HepG2 (cell line): Measurements from ENCODE around the gene HARBI1. TPM values are rescaled to one million over a fixed set of nuclear protein-coding genes. Genes with fewer than 3 reads are reported as not detected.
A peak's percentile ranks its signal among the peaks of the same experiment; 100 is the strongest.

ENCODE experiments used
- ATF6 ChIP-seq: sonication (generic); formaldehyde crosslinking; conservative IDR thresholded peaks from 2 replicates; pipeline ENCODE4 v1.4.0; 2020; ENCODE audit warnings: missing genetic modification reagents
- FOSL1 ChIP-seq: sonication (generic); formaldehyde crosslinking; IDR thresholded peaks from 2 replicates; pipeline ENCODE4 v1.9.0; 2021; ENCODE audit warnings: missing genetic modification reagents, borderline replicate concordance
- KLF9 ChIP-seq: IDR thresholded peaks from 2 replicates; pipeline ENCODE4 v1.6.1; 2016; ENCODE audit warnings: low read depth
- POGZ ChIP-seq: sonication (generic); formaldehyde crosslinking; IDR thresholded peaks from 2 replicates; pipeline ENCODE4 v1.4.0; 2020; ENCODE audit warnings: mild to moderate bottlenecking, missing genetic modification reagents
- SIX1 ChIP-seq: sonication (generic); formaldehyde crosslinking; IDR thresholded peaks from 2 replicates; pipeline ENCODE4 v1.4.0; 2020; ENCODE audit warnings: missing genetic modification reagents, borderline replicate concordance
- SP2 ChIP-seq: sonication (generic); formaldehyde crosslinking; IDR thresholded peaks from 2 replicates; pipeline ENCODE4 v1.5.1; 2020; ENCODE audit warnings: mild to moderate bottlenecking, missing genetic modification reagents
- TEAD3 ChIP-seq: optimal IDR thresholded peaks from 2 replicates; pipeline ENCODE3; 2016; ENCODE audit warnings: borderline replicate concordance
- THRA ChIP-seq: sonication (generic); formaldehyde crosslinking; IDR thresholded peaks from 2 replicates; pipeline ENCODE4 v1.4.0; 2020; ENCODE audit warnings: missing genetic modification reagents, borderline replicate concordance
- XBP1 ChIP-seq: sonication (generic); formaldehyde crosslinking; IDR thresholded peaks from 2 replicates; pipeline ENCODE4 v1.5.0; 2020; ENCODE audit warnings: missing genetic modification reagents
- ZFP41 ChIP-seq: sonication (generic); formaldehyde crosslinking; IDR thresholded peaks from 2 replicates; pipeline ENCODE4 v1.4.0; 2020; ENCODE audit warnings: mild to moderate bottlenecking, missing genetic modification reagents, borderline replicate concordance
- ZNF572 ChIP-seq: sonication (generic); formaldehyde crosslinking; IDR thresholded peaks from 2 replicates; pipeline ENCODE4 v1.5.1; 2020; ENCODE audit warnings: mild to moderate bottlenecking, missing genetic modification reagents
- ZNF644 ChIP-seq: IDR thresholded peaks from 2 replicates; pipeline ENCODE4 v1.6.1; 2016; ENCODE audit warnings: low read depth
- ZNF878 ChIP-seq: sonication (generic); formaldehyde crosslinking; IDR thresholded peaks from 2 replicates; pipeline ENCODE4 v1.8.1; 2023; ENCODE audit warnings: mild to moderate bottlenecking, missing genetic modification reagents, moderate library complexity
- ZUFSP ChIP-seq: sonication (generic); formaldehyde crosslinking; IDR thresholded peaks from 2 replicates; pipeline ENCODE4 v1.9.0; 2021; ENCODE audit warnings: missing genetic modification reagents, mild to moderate bottlenecking, borderline replicate concordance
- polyA plus RNA-seq, 8 experiments: library from polyadenylated mRNA; depleted of rRNA in 3 of 8; stranded (reverse) in 7 of 8; unstranded in 1 of 8; fragments of >200 nt; fragmentation: Illumina TruSeq in 4 of 8; extraction: Trizol in 4 of 8; gene quantifications; 2 replicates each; pipeline versions ENCODE4 v1.2.1 to v1.2.3, GENCODE V29; 2011 to 2016; ENCODE audit warnings: low read depth in 4 of 8, missing spikeins in 1 of 8, mixed read lengths in 1 of 8; ENCODE audit not compliant: insufficient read depth in 1 of 8
- total RNA-seq, 5 experiments: library from RNA; depleted of rRNA; stranded (reverse); fragments of >200 nt; fragmentation: Illumina TruSeq; extraction: Trizol; gene quantifications; 2 replicates each; pipeline ENCODE4 v1.2.3, GENCODE V29; 2016; ENCODE audit warnings: low read depth in 1 of 5
- TF ChIP-seq, protein P1 (sequence below): sonication (generic); formaldehyde crosslinking; IDR thresholded peaks from 2 replicates; pipeline ENCODE4 v1.4.0; 2020; ENCODE audit warnings: missing genetic modification reagents
- TF ChIP-seq, protein P2 (sequence below): IDR thresholded peaks from 2 replicates; pipeline ENCODE4 v1.4.0; 2020; ENCODE audit warnings: mild to moderate bottlenecking, missing genetic modification reagents

HARBI1 gene
- total and polyA plus RNA-seq, 2 of the 13 experiments (the other 11 are each of a cell fraction or from before 2014, with no cell fraction given): 2.5 to 4.8 TPM

DNA sequence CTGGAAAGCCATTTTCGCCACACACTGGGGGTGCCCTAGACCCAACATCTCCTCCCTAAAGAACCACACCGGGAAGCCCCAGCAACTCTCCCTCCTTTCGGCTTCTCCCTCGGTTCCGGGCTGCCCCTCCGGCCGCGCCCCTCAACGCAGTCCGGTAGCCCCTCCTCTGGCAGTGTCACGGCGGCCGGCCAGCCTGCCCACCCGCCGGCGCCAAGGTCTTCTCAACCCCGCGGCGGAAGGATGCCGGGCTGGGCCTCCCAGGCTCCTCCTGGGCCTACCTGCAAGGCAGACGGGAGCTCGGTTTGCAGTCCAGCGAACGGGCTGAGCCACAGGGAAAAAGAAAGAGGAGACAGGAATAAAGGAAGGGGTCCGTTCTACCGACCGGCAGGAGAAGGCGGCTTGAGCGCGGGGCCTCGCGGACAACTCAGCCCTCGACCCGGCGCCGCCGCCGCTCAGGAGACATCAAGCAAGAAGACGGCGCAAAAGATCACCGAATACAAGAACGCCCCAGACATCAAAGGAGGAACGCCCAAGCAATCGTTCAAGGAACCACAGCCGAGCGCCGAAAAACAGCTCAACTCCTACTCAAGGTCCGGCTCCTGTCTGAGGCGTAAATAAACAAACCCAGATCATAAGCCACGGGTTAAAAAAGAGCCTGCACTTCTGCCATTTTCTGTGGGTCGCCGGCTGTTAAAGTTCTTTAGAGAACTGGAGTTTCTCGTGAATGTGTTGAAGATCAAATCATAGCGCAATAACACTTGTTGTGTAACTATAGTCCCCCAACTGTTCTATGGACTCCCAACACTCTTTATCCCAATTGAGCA is 23.3 kb downstream of the HARBI1 start, which contains the start of gene AMBRA1 (continued):
- TF ChIP-seq TEAD3 (CRISPR knock-in tag) (peak; percentile 55), POGZ (0 out of 2 replicates have a peak, but pooled peaks have one; percentile 47), ZUFSP (CRISPR knock-in tag) (no peak), ATF6 (CRISPR knock-in tag) (no peak), ZNF644 (peak; percentile 43), XBP1 (no peak), ZFP41 (CRISPR knock-in tag) (no peak), FOSL1 (no peak), THRA (peak; percentile 94; the same call in 1 of the 2 replicates), ZNF878 (CRISPR knock-in tag) (peak; percentile 72; the same call in 1 of the 2 replicates), SP2 (CRISPR knock-in tag) (no peak), SIX1 (0 out of 2 replicates have a peak, but pooled peaks have one; percentile 36), ZNF572 (no peak), KLF9 (0 out of 2 replicates have a peak, but pooled peaks have one; percentile 6)
- TF ChIP-seq, protein P1, sequence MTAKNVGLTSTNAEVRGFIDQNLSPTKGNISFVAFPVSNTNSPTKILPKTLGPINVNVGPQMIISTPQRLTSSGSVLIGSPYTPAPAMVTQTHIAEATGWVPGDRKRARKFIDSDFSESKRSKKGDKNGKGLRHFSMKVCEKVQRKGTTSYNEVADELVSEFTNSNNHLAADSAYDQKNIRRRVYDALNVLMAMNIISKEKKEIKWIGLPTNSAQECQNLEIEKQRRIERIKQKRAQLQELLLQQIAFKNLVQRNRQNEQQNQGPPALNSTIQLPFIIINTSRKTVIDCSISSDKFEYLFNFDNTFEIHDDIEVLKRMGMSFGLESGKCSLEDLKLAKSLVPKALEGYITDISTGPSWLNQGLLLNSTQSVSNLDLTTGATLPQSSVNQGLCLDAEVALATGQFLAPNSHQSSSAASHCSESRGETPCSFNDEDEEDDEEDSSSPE (CRISPR knock-in tag): peak; percentile 60
- TF ChIP-seq, protein P2, sequence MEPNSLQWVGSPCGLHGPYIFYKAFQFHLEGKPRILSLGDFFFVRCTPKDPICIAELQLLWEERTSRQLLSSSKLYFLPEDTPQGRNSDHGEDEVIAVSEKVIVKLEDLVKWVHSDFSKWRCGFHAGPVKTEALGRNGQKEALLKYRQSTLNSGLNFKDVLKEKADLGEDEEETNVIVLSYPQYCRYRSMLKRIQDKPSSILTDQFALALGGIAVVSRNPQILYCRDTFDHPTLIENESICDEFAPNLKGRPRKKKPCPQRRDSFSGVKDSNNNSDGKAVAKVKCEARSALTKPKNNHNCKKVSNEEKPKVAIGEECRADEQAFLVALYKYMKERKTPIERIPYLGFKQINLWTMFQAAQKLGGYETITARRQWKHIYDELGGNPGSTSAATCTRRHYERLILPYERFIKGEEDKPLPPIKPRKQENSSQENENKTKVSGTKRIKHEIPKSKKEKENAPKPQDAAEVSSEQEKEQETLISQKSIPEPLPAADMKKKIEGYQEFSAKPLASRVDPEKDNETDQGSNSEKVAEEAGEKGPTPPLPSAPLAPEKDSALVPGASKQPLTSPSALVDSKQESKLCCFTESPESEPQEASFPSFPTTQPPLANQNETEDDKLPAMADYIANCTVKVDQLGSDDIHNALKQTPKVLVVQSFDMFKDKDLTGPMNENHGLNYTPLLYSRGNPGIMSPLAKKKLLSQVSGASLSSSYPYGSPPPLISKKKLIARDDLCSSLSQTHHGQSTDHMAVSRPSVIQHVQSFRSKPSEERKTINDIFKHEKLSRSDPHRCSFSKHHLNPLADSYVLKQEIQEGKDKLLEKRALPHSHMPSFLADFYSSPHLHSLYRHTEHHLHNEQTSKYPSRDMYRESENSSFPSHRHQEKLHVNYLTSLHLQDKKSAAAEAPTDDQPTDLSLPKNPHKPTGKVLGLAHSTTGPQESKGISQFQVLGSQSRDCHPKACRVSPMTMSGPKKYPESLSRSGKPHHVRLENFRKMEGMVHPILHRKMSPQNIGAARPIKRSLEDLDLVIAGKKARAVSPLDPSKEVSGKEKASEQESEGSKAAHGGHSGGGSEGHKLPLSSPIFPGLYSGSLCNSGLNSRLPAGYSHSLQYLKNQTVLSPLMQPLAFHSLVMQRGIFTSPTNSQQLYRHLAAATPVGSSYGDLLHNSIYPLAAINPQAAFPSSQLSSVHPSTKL: peak; percentile 51
